Measurements from ENCODE around the gene PIK3R3.
A peak's percentile ranks its signal among the peaks of the same experiment; 100 is the strongest.
"Not testable (repeated sequence)": the region's sequence is repeated elsewhere in the genome, so short reads cannot be mapped to it uniquely, and the experiment has no call there.

The PIK3R3 gene

DNA sequence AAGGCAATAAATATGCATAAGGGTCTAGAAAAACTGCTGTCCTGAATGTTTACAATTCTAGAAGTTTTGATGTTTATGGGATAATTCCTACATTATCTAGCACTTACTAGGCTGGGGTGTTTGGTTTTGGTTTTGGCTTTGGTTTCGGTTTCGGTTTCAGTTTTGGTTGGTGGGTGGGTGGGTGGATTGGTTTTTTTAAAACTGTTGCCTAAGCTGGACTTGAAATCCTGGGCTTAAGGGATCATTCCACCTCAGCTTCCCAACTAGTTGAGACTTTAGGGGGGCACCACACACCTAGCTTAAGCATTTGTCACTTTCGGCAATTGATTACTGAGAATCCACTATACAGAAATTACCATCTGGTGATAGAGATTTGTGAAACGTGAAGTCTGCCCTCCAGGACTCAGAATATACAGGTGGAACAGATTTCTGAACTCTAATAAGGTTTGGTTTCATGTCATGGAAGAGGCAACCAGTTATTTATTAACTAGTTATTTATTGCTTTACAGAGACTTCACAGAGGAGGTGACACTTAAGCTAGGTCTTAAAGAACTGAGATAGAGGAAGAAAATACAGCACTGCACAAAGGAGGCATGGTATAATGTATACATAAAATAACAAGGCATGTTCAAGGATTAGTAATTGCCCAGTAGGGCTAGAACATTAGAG lies 69.6 kb downstream of the PIK3R3 start:
- FAIRE-seq, result no peak

DNA sequence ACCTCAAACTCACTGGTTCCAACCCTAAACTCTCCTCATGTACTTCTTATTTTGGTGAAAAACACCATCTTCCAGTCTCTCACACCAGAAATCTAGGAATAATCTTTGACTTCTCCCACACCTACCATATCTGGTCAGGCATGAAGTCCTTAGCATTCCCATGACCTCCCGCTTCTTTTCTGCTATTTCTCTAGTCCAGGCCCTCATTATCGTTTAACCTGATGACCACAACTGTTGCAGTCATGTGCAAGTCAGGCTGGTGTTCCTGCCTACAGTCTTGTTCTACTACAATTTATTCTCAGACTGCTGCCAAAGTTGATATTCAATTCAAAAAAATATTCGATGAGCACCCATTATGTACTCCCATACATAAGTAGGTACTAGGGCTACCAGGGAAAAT lies 71.3 kb downstream of the PIK3R3 start:
- FAIRE-seq, result no peak

DNA sequence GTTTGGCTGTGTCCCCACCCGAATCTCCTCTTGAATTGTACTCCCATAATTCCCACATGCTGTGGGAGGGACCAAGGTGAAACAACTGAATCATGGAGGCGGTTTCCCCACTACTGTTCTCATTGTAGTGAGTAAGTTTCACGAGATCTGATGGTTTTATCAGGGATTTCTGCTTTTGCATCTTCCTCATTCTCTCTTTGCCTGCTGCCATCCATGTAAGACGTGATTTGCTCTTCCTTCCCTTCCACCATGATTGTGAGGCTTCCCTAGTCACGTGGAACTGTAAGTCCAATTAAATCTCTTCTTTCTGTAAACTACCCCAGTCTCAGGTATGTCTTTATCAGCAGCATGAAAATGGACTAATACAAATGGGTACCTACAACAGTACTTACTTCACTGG lies 73.5 kb downstream of the PIK3R3 start:
- no peak for FAIRE-seq

DNA sequence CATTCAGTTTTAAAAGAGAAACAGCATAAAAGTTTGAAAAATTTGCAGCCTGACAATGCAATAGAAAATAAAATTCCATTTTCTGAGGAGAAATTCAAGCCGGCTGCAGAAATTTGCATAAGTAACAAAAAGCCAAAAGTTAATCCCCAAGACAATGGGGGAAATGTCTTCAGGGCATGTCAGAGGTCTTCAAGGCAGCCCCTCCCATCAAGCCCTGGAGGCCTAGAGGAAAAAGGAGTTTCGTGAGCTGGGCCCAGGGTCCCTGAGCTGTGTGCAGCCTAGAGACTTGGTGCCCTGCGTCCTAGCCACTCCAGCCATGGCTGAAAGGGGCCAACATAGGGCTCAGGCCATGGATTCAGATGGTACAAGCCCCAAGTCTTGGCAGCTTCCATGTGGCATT lies 74.6 kb downstream of the PIK3R3 start:
- FAIRE-seq, result no peak

DNA sequence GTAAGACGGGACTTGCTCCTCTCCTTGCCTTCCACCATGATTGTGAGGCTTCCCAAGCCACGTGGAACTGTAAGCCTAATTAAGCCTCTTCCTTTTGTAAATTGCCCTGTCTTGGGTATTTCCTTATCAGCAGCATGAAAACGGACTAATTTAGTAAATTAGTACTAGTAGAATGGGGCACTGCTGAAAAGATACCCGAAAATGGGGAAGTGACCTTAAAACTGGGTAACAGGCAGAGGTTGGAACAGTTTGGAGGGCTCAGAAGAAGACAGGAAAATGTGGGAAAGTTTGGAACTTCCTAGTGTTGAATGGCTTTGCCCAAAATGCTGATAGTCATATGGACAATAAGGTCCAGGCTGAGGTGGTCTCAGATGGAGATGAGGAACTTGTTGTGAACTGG lies 75.2 kb downstream of the PIK3R3 start:
- FAIRE-seq, result not testable (repeated sequence)

DNA sequence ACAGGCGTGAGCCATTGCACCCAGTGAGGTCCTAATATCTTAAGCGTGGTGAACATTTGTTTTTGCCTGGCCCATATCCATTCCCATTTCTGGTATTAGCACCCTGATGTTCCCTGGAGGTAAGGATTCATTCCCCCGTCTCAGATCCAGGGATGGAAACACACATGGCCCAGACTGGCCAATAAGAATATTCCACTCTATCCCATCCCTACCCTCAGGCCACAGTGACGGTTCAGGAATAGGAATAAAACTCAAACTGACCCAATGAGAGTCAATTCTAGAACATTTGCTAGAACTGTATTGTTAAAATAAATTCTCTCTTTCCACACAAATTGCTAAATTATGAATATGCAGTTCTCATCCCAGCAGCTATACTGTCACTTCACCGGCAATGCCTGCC lies 76.1 kb downstream of the PIK3R3 start:
- no peak for FAIRE-seq

DNA sequence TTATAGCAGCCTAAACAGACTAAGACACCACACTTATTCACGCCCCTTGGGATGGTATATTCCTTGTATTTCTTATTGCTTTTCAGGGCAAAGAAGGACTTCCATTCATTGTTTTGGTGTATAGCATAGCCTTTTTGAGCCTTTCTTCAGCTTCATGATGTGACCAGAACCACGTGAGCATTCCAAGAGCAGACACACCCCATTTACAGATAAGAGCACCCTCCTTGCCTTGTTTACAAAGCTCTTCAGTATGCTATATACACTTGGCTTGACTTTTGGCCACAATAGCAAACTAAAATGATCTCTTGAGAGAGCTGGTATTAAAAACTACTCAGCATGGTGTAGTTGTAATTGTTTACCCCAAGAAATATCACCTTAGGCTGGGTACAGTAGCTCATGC lies 78.7 kb downstream of the PIK3R3 start:
- no peak for FAIRE-seq

DNA sequence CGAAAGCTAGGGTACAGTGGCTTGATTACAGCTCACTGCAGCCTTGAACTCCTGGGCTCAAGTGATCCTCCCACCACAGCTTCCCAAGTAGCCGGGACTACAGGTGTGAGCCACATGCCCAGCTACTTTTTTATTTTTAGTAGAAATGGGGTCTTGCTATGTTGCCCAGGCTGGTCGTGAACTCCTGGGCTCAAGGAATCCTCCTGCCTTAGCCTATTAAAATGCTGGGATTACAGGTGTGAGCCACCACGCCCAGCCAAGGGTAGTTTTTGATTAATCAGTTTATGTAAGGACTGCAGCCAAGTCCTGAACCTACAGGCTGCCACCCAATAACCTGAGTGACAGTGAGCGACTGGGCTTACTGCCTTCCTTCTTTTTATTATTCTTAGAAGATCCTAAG lies 88.3 kb downstream of the PIK3R3 start:
- FAIRE-seq, result no peak

DNA sequence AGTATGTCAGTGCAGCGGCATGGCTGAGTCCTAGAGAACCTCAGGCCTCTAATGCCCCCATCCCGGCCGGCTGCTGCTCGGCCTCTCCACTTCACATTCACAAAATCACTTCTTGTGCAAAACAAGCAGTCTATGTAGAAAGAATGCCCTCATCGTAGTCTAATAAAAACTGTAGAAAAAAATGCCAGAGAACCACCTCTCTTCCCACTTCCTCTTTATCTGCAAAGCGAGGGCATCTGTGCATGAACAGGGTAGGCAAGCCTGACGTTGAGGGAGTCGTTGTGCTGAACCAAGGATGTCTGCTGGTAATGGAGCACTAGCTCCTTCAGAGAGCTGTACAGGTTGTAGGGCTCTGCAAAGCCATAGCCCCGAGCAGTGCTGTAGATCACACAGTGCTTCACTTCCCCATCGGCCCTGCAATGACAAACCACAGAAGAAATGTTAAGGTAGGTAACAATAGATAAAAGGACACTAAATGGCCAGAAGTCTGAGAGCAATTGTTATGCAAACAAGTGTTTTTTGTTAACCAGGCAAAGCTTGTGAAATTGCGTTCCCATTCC lies 88.9 kb downstream of the PIK3R3 start:
- no peak for FAIRE-seq

DNA sequence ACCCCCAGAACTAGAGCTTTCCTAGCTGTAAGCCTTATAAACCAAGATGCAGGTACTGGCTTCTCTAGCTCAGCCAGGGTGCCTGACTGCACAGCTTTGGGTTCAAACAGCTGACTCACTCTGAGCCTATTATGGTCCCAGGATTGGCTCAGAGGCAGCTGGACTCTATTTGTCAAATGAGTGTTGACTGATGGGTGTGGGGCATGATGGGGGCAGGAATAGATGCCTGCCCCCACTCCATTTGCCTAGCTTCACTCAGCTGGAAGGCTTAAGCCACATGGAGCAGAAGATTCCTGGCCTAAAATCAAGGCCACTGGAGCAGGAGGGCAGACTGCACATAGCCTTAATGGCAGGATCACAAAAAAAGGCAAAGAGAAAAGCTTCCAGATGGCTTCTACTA lies 90.5 kb downstream of the PIK3R3 start:
- FAIRE-seq, result no peak

DNA sequence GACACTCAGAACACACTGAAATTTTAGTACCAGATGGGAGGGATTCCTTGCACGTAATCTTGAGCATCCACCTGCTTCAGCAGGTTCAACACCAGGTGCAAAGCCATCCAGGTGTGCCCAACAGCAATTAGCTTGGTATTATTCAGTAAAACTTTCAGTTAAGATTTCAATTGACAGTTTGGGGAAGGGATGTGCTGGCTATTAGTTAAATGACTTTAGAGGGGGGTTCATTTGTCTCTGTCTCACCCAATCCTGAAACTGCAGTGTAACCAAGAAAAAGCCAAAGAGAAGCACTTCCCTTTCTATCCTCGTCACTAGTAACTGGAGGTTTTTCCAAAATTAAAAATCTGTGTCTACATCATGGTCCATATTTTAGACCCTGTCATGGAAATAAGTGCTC lies 90.9 kb downstream of the PIK3R3 start:
- FAIRE-seq, result no peak

DNA sequence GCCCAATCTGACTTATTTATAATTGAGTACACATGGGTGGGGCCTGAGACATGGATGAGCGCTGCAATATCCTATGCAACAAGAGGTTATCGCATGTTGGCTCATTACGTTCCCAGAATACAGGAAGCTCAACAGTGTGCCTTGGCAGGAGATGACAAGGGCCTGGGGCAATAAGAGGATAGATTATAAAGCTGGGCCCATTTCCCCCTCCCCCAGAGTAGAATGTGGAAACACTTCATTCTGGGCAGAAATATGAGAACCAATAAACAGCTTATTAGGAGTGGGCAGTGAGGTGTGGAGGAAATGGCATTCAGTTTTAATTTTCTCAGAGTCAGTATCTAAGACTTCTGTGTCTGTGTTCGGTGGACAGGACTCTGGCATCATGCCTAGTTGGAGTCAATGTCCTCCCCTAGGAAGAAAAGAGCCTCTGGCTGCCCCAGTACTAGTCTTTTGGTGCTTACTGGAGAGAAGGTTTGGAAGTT lies 92.8 kb downstream of the PIK3R3 start:
- FAIRE-seq, result no peak

DNA sequence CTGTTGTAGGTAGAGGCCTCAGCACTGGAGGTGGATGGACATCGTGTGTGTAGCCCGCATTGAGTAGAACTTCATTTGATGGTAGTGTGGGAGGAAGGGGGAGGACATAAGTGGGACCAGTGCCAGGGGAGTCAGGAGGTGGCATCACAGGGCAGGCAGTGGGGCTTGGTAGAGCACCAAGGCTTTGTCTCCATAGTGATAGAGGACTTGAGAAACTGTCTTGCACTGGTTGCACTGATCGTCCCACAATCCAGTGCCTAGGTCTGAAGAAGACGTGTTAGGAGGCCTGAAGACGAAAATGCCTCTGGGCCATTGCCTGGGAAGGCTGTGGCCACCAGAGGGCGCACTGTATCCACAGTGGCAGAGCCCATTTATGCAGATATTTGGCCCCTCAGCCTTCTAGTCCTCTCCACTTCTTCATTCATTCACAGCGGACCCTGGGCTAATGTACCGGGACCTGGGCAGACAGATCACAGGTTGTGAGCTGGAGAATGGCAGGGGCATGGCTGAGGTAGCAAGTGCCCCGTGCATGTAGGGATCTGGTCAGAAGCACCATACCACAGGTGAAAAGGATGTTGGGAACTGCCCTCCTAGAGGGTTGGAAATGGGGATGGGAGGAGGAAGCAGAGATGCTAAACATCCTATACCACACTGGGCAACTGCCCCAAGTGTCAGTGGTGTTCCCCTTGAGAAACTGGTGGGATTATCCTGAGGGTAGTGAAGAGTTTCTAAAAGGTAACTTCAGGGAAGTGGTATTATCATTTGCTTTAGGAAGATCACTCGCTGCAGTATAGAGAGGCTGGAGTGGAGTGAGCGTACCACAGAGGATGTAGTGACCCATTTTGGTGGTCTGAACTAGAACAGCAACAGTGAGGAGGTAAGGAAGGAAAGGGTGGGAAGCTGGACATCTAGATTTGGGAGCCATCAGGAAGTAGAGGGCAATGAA lies 95.3 kb downstream of the PIK3R3 start:
- peak; percentile 3 for FAIRE-seq

DNA sequence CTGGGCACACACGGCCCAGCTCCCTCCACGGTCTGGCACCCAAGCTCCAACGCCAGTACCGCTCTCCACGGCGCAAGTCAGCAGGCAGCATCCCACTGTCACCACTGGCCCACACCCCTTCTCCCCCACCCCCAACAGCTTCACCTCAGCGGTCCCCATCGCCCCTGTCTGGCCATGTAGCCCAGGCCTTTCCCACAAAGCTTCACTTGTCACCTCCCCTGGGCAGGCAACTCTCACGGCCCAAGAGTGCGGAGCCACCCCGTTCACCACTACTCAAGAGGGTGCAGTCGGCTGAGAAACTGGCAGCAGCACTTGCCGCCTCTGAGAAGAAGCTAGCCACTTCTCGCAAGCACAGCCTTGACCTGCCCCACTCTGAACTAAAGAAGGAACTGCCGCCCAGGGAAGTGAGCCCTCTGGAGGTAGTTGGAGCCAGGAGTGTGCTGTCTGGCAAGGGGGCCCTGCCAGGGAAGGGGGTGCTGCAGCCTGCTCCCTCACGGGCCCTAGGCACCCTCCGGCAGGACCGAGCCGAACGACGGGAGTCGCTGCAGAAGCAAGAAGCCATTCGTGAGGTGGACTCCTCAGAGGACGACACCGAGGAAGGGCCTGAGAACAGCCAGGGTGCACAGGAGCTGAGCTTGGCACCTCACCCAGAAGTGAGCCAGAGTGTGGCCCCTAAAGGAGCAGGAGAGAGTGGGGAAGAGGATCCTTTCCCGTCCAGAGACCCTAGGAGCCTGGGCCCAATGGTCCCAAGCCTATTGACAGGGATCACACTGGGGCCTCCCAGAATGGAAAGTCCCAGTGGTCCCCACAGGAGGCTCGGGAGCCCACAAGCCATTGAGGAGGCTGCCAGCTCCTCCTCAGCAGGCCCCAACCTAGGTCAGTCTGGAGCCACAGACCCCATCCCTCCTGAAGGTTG lies 97.6 kb downstream of the PIK3R3 start:
- no peak for FAIRE-seq

DNA sequence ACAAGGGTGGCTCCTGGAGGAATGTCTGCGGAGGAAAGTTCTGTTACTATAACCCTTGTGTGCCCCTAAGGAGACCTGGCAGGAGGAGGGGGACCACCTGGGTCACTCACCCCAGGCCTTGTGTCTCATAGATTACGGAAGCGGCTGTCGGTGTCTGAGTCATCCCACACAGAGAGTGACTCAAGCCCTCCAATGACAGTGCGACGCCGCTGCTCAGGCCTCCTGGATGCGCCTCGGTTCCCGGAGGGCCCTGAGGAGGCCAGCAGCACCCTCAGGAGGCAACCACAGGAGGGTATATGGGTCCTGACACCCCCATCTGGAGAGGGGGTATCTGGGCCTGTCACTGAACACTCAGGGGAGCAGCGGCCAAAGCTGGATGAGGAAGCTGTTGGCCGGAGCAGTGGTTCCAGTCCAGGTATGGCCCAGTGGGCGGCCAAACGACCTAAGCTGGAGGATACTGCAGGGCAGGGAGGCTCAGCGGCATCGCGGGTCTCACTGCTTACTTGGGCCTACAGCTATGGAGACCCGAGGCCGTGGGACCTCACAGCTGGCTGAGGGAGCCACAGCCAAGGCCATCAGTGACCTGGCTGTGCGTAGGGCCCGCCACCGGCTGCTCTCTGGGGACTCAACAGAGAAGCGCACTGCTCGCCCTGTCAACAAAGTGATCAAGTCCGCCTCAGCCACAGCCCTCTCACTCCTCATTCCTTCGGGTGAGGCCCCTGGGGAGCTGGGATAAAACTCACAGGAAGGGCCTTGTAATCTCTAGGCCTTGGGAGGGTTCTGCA lies 101.4 kb downstream of the PIK3R3 start:
- no peak for FAIRE-seq

DNA sequence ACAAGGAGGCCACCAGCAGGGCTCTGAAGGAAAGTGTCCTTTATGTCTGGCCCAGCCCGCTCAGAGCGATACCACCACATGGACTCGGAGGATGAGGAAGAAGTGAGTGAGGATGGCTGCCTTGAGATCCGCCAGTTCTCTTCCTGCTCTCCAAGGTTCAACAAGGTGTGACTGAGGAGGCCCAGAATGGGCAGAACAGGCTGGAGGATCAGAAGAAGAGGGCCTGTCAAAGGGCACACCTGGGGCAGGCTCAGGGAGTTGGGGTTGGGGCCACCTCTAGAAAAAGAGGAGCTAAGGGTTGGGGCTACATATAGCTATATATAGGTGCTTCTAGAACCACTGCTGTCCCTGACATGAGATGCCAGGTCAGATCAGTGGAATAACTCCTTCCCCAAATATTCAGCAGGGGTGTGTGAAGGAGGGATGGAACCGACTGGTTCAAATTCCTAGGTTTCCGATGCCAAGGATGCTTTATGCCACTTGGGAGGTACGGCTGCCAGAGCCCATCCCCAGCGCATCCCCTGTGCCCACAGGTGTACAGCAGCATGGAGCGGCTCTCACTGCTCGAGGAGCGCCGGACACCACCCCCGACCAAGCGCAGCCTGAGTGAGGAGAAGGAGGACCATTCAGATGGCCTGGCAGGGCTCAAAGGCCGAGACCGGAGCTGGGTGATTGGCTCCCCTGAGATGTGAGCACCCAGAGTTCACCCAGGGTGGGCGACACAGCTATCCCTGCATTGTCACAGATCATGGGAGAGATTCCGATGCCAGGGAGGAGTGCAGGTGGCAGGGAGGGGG lies 102.2 kb downstream of the PIK3R3 start:
- FAIRE-seq, result no peak

DNA sequence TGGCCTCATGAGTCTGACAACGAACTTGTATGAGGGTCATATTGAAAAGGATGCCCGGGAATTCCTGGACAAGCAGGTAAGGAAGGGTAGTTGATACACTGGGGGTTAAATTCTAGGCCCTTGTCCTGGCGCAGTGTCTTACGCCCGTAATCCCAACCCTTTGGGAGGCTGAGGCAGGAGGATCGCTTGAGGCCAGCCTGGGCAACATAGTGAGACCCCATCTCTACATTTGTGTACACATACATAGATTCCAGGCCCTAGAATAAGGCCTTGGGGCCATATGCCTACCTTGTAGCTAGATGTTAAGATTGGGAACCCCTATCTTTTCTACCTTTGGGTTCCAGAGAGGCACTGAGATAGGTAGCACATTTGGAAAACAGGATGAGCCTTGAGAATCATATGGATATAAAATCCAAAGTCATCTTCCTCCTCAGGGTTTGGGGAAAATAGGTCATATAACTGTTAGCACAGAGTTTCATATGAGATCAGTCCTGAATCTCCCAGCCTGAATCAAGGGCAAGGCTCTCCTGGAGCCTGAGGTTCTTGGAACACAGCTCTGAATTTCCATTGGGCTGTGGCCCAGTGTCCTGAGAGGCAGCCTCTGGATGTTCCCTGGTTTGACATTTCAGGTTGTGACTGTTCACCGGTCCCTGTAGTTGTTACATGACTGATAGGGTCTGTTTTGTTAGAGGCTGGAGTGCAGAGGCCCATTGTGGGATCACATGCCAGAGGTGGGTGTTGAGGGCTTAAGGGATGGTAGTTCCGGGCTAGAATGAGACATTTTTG lies 104.4 kb downstream of the PIK3R3 start:
- FAIRE-seq, result no peak

DNA sequence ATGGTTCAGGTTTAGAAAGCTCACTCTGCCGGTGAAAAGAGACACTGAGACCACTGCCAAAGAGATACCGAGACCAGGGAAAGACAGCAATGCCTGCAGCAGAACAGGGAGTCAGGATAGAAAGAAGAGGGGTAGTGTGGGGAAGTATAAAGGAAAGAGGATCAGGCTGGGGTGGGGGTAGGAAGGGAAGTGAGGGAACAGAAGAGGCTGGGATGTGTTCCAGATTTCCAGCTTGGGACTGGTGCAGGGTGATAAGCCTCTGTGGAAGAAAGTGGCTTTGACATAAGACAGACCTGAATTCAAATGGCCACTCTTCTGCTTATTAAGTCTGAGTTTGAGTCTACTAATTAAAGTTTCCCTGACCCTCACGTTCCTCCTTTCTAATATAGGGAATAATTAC lies 105.9 kb downstream of the PIK3R3 start:
- FAIRE-seq, result no peak

DNA sequence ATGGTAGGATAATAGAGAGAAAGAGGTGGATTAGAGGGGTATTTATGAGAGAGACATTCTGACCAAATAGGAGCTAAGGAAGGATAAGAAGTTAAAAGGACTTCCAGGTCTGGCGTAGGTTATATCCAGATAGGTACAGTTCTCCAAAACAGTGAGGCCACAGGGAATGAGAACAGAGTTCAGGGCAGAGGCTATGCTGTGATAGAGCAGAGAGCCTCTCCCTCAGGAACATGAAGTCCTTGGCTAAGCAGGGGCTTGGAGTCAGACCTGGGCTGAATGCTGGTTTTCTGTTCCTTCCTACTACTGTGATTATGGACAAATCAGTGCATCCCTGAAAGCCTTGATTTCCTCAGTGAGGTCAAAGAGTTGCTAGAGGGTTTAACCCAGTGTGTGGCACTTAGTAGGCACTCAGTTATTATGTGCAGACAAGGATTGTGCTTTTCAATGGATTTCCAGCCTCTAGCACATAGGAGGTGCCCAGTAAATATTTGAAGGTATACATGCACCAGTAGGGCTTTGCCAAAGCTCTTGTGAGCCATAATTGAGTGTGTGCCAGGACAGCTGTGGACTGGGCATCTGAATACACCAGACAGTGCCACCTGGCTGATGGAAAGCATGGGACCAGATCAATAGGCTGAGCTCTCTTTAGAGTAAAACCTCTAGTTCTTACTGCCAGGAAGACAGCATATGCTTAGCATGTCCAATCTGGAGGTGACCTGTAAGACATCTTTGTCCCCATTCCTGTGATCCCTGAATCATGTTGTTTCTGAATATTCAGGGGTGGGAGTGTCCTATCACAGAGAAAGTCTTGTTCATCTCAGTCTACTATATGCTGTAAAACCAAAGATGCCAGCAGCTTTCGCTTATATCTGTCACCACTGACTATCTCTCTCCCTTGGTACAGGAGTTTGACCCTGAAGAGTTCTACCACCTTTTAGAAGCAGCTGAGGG lies 111.1 kb downstream of the PIK3R3 start:
- FAIRE-seq, result no peak

All from A204.1 (cell line).